ENCODE measurements around the gene CDC34. TPM values are rescaled to one million over a fixed set of nuclear protein-coding genes. Genes with fewer than 3 reads are reported as not detected.

Gene CDC34
- total RNA-seq, 1 experiment from 2014 or later: 108 TPM

GRCh38 chr19:542173-542866, 10.8 kb downstream of the CDC34 start:
- DNase-seq (ENCODE audit: low read depth): no peak

GRCh38 chr19:543910-544608, 12.5 kb downstream of the CDC34 start, which contains the start of gene GZMM:
Gene GZMM, plus strand, starts transcription at chr19:544053. Its CDS starts 19 bp downstream, at chr19:544072.
- DNase-seq (ENCODE audit: low read depth): no peak

- no peak for DNase-seq (ENCODE audit: low read depth)
Measured at GRCh38 chr19:547117-547516, 15.6 kb downstream of the CDC34 start.

- DNase-seq (ENCODE audit: low read depth): no peak
Measured at GRCh38 chr19:547836-548720, 16.5 kb downstream of the CDC34 start.

DNA sequence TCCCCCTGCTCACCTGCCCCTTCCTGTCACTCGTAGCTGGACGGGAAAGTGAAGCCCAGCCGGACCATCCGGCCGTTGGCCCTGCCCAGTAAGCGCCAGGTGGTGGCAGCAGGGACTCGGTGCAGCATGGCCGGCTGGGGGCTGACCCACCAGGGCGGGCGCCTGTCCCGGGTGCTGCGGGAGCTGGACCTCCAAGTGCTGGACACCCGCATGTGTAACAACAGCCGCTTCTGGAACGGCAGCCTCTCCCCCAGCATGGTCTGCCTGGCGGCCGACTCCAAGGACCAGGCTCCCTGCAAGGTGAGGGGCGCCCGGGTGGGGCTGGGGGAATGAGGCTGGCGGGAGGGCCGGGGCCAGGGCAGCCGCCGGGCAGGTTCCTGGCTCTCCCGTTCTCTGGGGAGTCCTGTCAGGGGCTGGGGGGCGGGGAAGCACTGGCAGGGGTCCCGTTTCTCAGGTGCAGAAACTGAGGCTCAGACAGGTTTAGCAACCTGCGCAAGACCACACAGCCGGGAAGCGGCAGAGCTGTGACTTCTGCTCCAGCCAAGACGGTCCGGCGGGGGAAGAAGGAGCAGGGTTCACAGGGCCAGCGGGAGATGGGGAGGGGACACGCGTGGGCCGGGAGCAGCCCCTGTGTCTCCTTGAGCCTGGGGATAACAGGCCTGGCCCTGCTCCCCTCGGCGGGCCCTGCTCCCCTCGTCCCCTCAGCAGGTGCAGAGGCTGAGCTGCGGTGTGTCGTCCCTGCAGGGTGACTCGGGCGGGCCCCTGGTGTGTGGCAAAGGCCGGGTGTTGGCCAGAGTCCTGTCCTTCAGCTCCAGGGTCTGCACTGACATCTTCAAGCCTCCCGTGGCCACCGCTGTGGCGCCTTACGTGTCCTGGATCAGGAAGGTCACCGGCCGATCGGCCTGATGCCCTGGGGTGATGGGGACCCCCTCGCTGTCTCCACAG, 17.6 kb downstream of the CDC34 start:
- no peak for DNase-seq (ENCODE audit: low read depth)

- no peak for DNase-seq (ENCODE audit: low read depth)
Measured at GRCh38 chr19:554817-555216, 23.3 kb downstream of the CDC34 start.

GRCh38 chr19:555474-555808, 23.9 kb downstream of the CDC34 start:
- DNase-seq (ENCODE audit: low read depth): no peak

- DNase-seq (ENCODE audit: low read depth): no peak
Measured at GRCh38 chr19:556611-557382, 25.2 kb downstream of the CDC34 start.

- DNase-seq (ENCODE audit: low read depth): no peak
Measured at GRCh38 chr19:558770-559439, 27.3 kb downstream of the CDC34 start.

DNA sequence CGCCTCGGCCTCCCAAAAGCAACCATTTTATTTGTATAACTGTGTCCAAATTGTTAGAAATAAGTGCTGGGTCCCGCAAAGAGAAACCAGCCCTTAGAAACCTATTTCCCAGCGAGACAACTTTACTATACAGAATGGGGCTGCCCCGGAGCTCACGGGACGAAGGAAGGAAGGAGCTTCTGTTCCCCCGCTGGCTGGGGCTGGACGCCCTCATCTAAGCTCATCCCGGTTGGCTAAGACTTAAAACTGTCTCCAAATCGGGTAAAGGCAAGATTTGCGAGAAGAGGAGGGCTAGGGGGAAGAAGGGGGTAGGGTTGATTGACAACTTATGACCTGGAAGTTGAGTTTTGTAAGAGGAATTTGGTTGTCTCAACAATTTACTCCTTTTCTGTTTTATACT, 28.6 kb downstream of the CDC34 start:
- DNase-seq (ENCODE audit: low read depth): no peak

DNA sequence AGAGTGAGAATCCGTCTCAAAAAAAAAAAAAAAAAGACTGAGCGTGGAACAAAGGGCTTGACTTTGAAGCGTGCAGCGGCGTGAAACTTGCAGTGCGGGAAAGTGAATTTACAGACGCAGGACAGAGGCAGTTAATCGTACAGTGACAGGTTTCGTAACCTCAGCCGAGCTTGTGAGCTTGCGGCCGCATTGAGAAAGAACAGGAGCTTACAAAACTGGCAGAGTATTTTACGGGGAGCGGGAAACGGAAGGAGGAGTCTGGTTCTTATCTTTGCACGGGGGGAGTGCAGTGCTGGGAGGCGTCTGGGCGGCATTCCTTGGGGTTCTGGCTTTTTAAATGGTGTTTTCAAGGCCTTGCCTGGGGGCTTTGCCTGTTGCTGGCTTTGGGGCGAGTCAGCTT, 34.8 kb downstream of the CDC34 start:
- no peak for DNase-seq (ENCODE audit: low read depth)

- DNase-seq (ENCODE audit: low read depth): no peak
Measured at GRCh38 chr19:566844-567243, 35.3 kb downstream of the CDC34 start.

GRCh38 chr19:567296-567900, 35.8 kb downstream of the CDC34 start:
- DNase-seq (ENCODE audit: low read depth): no peak

DNA sequence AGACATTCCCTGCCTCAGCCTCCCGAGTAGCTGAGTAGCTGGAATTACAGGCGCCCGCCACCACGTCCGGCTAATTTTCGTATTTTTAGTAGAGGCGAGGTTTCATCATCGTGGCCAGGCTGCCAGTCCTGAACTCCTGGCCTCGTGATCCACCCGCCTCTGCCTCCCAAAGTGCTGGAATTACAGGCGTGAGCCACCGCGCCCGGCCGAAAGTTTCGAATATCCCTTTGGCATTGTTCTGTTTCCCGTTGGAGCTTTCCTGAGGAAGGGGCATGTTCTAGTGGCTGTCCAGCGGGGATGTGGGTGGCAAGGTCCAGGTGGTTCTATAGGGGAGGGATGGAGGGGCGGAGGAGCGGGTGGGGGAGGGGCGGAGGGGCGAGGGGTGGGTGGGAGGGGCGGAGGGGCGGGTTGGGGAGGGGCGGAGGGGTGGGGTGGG, 38.7 kb downstream of the CDC34 start:
- no peak for DNase-seq (ENCODE audit: low read depth)

- DNase-seq (ENCODE audit: low read depth): peak; percentile 74
Measured at GRCh38 chr19:570937-571565, 39.5 kb downstream of the CDC34 start.

DNA sequence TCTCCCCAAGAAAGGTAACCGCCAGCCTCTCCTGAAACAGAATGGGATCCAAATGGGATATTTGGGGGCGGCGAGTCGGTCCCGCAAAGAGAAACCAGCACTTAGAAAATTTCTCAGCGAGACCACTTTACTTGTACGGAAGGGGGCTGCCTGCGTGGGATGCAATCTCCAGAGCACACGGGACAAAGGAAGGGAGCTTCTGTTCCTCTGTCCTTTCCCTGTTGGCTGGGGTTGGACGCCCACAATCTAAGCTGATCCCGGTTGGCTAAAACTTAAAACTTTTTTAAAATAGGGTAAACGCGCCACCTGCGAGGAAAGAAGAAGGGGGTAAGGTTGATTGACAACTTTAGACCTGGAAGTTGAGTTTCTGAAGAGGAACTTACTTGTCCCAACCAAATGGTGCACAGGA, 40.0 kb downstream of the CDC34 start:
- peak; percentile 66 for DNase-seq (ENCODE audit: low read depth)

DNA sequence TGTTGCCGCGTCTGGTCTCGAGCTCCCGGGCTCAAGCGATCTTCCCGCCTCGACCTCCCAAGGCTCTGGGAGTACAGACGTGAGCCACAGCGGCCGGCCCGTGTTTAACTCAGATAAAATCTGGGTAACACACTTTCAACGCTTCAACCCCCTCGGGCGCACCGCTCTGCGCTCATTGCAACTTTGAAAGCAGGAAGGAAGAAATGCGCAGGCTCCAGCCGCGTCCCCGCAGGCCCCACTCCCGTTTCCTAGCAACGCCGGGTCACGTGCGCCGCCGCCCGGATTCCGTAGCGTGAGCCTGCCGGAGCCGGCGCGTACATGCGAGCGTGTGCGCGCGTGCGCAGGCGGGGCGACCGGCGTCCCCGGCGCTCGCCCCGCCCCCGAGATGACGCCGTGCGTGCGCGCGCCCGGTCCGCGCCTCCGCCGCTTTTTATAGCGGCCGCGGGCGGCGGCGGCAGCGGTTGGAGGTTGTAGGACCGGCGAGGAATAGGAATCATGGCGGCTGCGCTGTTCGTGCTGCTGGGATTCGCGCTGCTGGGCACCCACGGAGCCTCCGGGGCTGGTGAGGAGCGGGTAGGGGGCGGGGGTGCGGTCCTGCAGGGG, 40.7 kb downstream of the CDC34 start, which contains the start of gene BSG:
Gene BSG (plus strand): TSS at position 457 of the 603 bp plus-strand sequence. CDS start 39 bp downstream, at position 496.
- peak; percentile 99 for DNase-seq (ENCODE audit: low read depth)

- DNase-seq (ENCODE audit: low read depth): peak; percentile 57
Measured at GRCh38 chr19:572743-573518, 41.4 kb downstream of the CDC34 start.

All from Daoy (cell line).